ENCODE measurements around the gene MERTK.

Gene MERTK

GRCh38 chr2:111919365-111919764 is 21.0 kb downstream of the MERTK start:
- H3K4me1 ChIP-seq (ENCODE audit: control insufficient read depth, low read length), result no peaks in the 10 kb centered on the region
- H3K79me2 ChIP-seq (ENCODE audit: control insufficient read depth, low read length), result no peaks in the 10 kb centered on the region
- no peaks in the 10 kb centered on the region for H4K20me1 ChIP-seq (ENCODE audit: control insufficient read depth, insufficient read depth, low read depth, low read length)
- H3F3A ChIP-seq (ENCODE audit: control insufficient read depth, insufficient read depth), result no peaks in the 10 kb centered on the region
- no peaks in the 10 kb centered on the region for H3K9me2 ChIP-seq (replicated peaks; ENCODE audit: control insufficient read depth, low read length)
- H3K27ac ChIP-seq (ENCODE audit: low read depth, low read length), result no peak overlapping the region
- no peak overlapping the region for H3K4me2 ChIP-seq (ENCODE audit: low read length)
- peak; percentile 28 for TF ChIP-seq CTCF (IDR thresholded peaks at IDR 0.05; ENCODE audit: low read depth, low read length, poor library complexity, severe bottlenecking)
- no peak for TF ChIP-seq EZH2phosphoT487 (IDR thresholded peaks at IDR 0.05; ENCODE audit: borderline replicate concordance, low read length)
- H3K9me3 ChIP-seq (ENCODE audit: control insufficient read depth, insufficient read depth, low read length), result no peaks in the 10 kb centered on the region
- H3K27me3 ChIP-seq (ENCODE audit: control insufficient read depth, low read length), result no peaks in the 10 kb centered on the region
- no peak overlapping the region for H3K4me3 ChIP-seq (ENCODE audit: low read length)
- no peaks in the 10 kb centered on the region for H3K36me3 ChIP-seq (ENCODE audit: control insufficient read depth, low read length)

GRCh38 chr2:111919794-111920608 is 21.6 kb downstream of the MERTK start:
- Histone ChIP-seq H3K9me3 (ENCODE audit: control insufficient read depth, insufficient read depth, low read length) (no peaks in the 10 kb centered on the region), H3K9me2 (replicated peaks; ENCODE audit: control insufficient read depth, low read length) (no peaks in the 10 kb centered on the region), H3K79me2 (ENCODE audit: control insufficient read depth, low read length) (no peaks in the 10 kb centered on the region), H3K4me1 (ENCODE audit: control insufficient read depth, low read length) (no peaks in the 10 kb centered on the region), H3F3A (ENCODE audit: control insufficient read depth, insufficient read depth) (no peaks in the 10 kb centered on the region), H3K4me3 (ENCODE audit: low read length) (no peak overlapping the region), H3K27me3 (ENCODE audit: control insufficient read depth, low read length) (no peaks in the 10 kb centered on the region), H3K27ac (ENCODE audit: low read depth, low read length) (no peak overlapping the region), H3K4me2 (ENCODE audit: low read length) (no peak overlapping the region), H3K36me3 (ENCODE audit: control insufficient read depth, low read length) (no peaks in the 10 kb centered on the region), H4K20me1 (ENCODE audit: control insufficient read depth, insufficient read depth, low read depth, low read length) (no peaks in the 10 kb centered on the region)
- TF ChIP-seq EZH2phosphoT487 (IDR thresholded peaks at IDR 0.05; ENCODE audit: borderline replicate concordance, low read length) (no peak), CTCF (IDR thresholded peaks at IDR 0.05; ENCODE audit: low read depth, low read length, poor library complexity, severe bottlenecking) (no peak)

- no peaks in the 10 kb centered on the region for H3K36me3 ChIP-seq (ENCODE audit: control insufficient read depth, low read length)
- TF ChIP-seq EZH2phosphoT487 (IDR thresholded peaks at IDR 0.05; ENCODE audit: borderline replicate concordance, low read length) (no peak), CTCF (IDR thresholded peaks at IDR 0.05; ENCODE audit: low read depth, low read length, poor library complexity, severe bottlenecking) (no peak)
- no peaks in the 10 kb centered on the region for H3K79me2 ChIP-seq (ENCODE audit: control insufficient read depth, low read length)
- no peak overlapping the region for H3K4me3 ChIP-seq (ENCODE audit: low read length)
- H3K4me1 ChIP-seq (ENCODE audit: control insufficient read depth, low read length), result no peaks in the 10 kb centered on the region
- H3K9me2 ChIP-seq (replicated peaks; ENCODE audit: control insufficient read depth, low read length), result no peaks in the 10 kb centered on the region
- no peak overlapping the region for H3K4me2 ChIP-seq (ENCODE audit: low read length)
- no peaks in the 10 kb centered on the region for H3K9me3 ChIP-seq (ENCODE audit: control insufficient read depth, insufficient read depth, low read length)
- no peak overlapping the region for H3K27ac ChIP-seq (ENCODE audit: low read depth, low read length)
- no peaks in the 10 kb centered on the region for H3F3A ChIP-seq (ENCODE audit: control insufficient read depth, insufficient read depth)
- no peaks in the 10 kb centered on the region for H4K20me1 ChIP-seq (ENCODE audit: control insufficient read depth, insufficient read depth, low read depth, low read length)
- H3K27me3 ChIP-seq (ENCODE audit: control insufficient read depth, low read length), result no peaks in the 10 kb centered on the region; the same call in 1 of the 2 replicates
Measured at GRCh38 chr2:111923276-111923804, 24.9 kb downstream of the MERTK start.

Data from DOHH2 (cell line).